NCI-H1417 treated with DMSO at 0.1 percent for 48 hours (cell line): Measurements from ENCODE around the gene SLC18A3.

Experiments
- DNase-seq: peaks from one replicate; lab custom pipeline; 2025; lab: John Stamatoyannopoulos, UW

The SLC18A3 gene

GRCh38 chr10:49627644-49628247 lies 17.6 kb downstream of the SLC18A3 start:
- DNase-seq: no peak

GRCh38 chr10:49628599-49628998 lies 18.5 kb downstream of the SLC18A3 start:
- DNase-seq: no peak

GRCh38 chr10:49629431-49629881 lies 19.3 kb downstream of the SLC18A3 start:
- no peak for DNase-seq

- DNase-seq: no peak
Measured at GRCh38 chr10:49631975-49632374, 21.9 kb downstream of the SLC18A3 start.

- no peak for DNase-seq
Measured at GRCh38 chr10:49632406-49633317, 22.6 kb downstream of the SLC18A3 start.

GRCh38 chr10:49633327-49634068 lies 23.4 kb downstream of the SLC18A3 start:
- DNase-seq: no peak

GRCh38 chr10:49634069-49634660 lies 24.1 kb downstream of the SLC18A3 start:
- DNase-seq: no peak

- DNase-seq: no peak
Measured at GRCh38 chr10:49642311-49642710, 32.2 kb downstream of the SLC18A3 start.

GRCh38 chr10:49643241-49644034 lies 33.3 kb downstream of the SLC18A3 start:
- no peak for DNase-seq

GRCh38 chr10:49644035-49644646 lies 34.0 kb downstream of the SLC18A3 start:
- no peak for DNase-seq

- no peak for DNase-seq
Measured at GRCh38 chr10:49645417-49645816, 35.3 kb downstream of the SLC18A3 start.

- DNase-seq: no peak
Measured at GRCh38 chr10:49645871-49646870, 36.1 kb downstream of the SLC18A3 start.

GRCh38 chr10:49647554-49647953 lies 37.4 kb downstream of the SLC18A3 start:
- no peak for DNase-seq

- no peak for DNase-seq
Measured at GRCh38 chr10:49647985-49648795, 38.1 kb downstream of the SLC18A3 start.

GRCh38 chr10:49649294-49649693 lies 39.2 kb downstream of the SLC18A3 start:
- no peak for DNase-seq

GRCh38 chr10:49649936-49650723 lies 40.0 kb downstream of the SLC18A3 start:
- DNase-seq: no peak

- DNase-seq: no peak
Measured at GRCh38 chr10:49650724-49651034, 40.6 kb downstream of the SLC18A3 start.
